ENCODE results near the gene ARRDC5. TPM values are rescaled to one million over a fixed set of nuclear protein-coding genes. Genes with fewer than 3 reads are reported as not detected.

The ARRDC5 gene
- total and polyA plus RNA-seq, 2 of the 8 experiments (the other 6 are each of a cell fraction or from before 2014, with no cell fraction given), result not detected

DNA sequence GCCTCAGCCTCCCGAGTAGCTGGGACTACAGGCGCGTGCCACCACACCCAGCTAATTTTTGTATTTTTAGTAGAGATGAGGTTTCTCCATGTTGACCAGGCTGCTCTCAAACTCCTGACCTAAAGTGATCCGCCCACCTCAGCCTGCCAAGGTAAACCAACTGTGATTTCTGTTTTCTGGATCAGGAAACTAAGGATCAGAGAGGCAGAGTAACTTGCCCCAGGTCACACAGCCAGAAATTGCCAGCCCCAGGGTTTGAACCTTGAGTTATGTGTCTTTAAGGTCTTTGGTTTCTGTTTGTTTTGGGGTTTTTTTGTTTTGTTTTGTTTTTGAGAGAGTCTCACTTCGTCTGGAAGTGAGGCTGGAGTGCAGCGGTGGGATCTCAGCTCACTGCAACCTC, 31.0 kb downstream of the ARRDC5 start:
- no peaks in the 10 kb centered on the region; the same call in 1 of the 2 replicates for H3K23me2 ChIP-seq (ENCODE audit: low read depth, low read length)
- H3K56ac ChIP-seq (replicated peaks; ENCODE audit: insufficient read length, low read depth, low read length), result no peak overlapping the region
- H3K18ac ChIP-seq (ENCODE audit: extremely low read depth, low read length), result no peak overlapping the region
- H2BK20ac ChIP-seq (ENCODE audit: low read length), result no peak overlapping the region
- H3K79me1 ChIP-seq (ENCODE audit: low read depth, low read length), result no peaks in the 10 kb centered on the region
- H3K4ac ChIP-seq (replicated peaks; ENCODE audit: insufficient read length, low read depth, low read length), result no peak overlapping the region
- H2BK5ac ChIP-seq (ENCODE audit: low read depth, low read length), result no peak overlapping the region
- no peak overlapping the region for H2BK12ac ChIP-seq (ENCODE audit: low read depth, low read length)
- H4K20me1 ChIP-seq (replicated peaks in 1 of 2; ENCODE audit: control insufficient read depth in 1 of 2, insufficient read depth in 2 of 2, low read length in 2 of 2), result peaks cover 0 to under 1% of the 10 kb centered on the region in 2 experiments
- H2BK15ac ChIP-seq (ENCODE audit: low read length), result no peak overlapping the region
- no peak overlapping the region for H3K4me3 ChIP-seq (ENCODE audit: extremely low read depth in 1 of 4, insufficient read depth in 2 of 4, low read depth in 3 of 4, low read length in 4 of 4)
- H2AK5ac ChIP-seq (ENCODE audit: low read depth, low read length), result no peak overlapping the region
- H2AFZ ChIP-seq (ENCODE audit: low read length), result no peak overlapping the region
- no peak overlapping the region for H3K27ac ChIP-seq (ENCODE audit: low read depth, low read length)
- no peak overlapping the region for H4K8ac ChIP-seq (ENCODE audit: extremely low read depth, insufficient read depth, low read length)
- H3K27me3 ChIP-seq (replicated peaks in 1 of 4; ENCODE audit: control insufficient read depth in 3 of 4, extremely low read depth in 1 of 4, insufficient read depth in 3 of 4, low read length in 3 of 4), result no peaks in the 10 kb centered on the region; a peak in 1 of 7 replicates
- FAIRE-seq, result no peak
- ChIA-PET CTCF (ENCODE audit: partially characterized antibody) (interaction anchor here (0.8 to 7.4 kb wide), 8 partner anchors 37 to 160 kb away, joined by 3 to 111 read pairs (median 4); no protein-coding TSS in a partner anchor), POLR2A (ENCODE audit: partially characterized antibody) (no interaction called here)
- H3K4me1 ChIP-seq (replicated peaks in 1 of 4; ENCODE audit: control insufficient read depth in 3 of 4, insufficient read depth in 4 of 4, low read length in 3 of 4), result peaks cover 0 to 6% (median 1%) of the 10 kb centered on the region in 4 experiments; a peak in 3 of 7 replicates
- WGBS, 2 experiments (ENCODE audit: extremely low coverage in 1 of 2, insufficient coverage in 1 of 2, insufficient read length in 1 of 2, insufficient replicate concordance in 2 of 2, low coverage in 1 of 2, low lambda C conversion rate in 2 of 2, missing lambda C conversion rate in 1 of 2), result 76% methylated on average over 6 of the region's 6 CpGs; no CpG with 5 or more reads in 1 of the 2 experiments
- DNase-seq (ENCODE audit: low read depth in 1 of 2, low spot score in 2 of 2), result no peak
- no peak overlapping the region for H4K91ac ChIP-seq (replicated peaks; ENCODE audit: insufficient read length, low read length)
- no peak overlapping the region for H3K9ac ChIP-seq (replicated peaks in 1 of 4; ENCODE audit: extremely low read depth in 1 of 4, low read depth in 3 of 4, low read length in 3 of 4)
- no peak overlapping the region for H3K14ac ChIP-seq (ENCODE audit: insufficient read length)
- H2BK120ac ChIP-seq (replicated peaks; ENCODE audit: low read depth, low read length), result no peak overlapping the region
- H3K23ac ChIP-seq (ENCODE audit: insufficient read length), result no peak overlapping the region
- TF ChIP-seq SIRT6 (IDR thresholded peaks at IDR 0.05; ENCODE audit: low read length) (no peak), ASH2L (IDR thresholded peaks at IDR 0.05; ENCODE audit: low read length) (no peak)
- TF ChIP-seq, protein P1, sequence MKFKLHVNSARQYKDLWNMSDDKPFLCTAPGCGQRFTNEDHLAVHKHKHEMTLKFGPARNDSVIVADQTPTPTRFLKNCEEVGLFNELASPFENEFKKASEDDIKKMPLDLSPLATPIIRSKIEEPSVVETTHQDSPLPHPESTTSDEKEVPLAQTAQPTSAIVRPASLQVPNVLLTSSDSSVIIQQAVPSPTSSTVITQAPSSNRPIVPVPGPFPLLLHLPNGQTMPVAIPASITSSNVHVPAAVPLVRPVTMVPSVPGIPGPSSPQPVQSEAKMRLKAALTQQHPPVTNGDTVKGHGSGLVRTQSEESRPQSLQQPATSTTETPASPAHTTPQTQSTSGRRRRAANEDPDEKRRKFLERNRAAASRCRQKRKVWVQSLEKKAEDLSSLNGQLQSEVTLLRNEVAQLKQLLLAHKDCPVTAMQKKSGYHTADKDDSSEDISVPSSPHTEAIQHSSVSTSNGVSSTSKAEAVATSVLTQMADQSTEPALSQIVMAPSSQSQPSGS (IDR thresholded peaks at IDR 0.05; ENCODE audit: low read length), result no peak
- no peak overlapping the region for H4K5ac ChIP-seq (ENCODE audit: insufficient read length, low read depth, low read length)
- no peak overlapping the region for H3K4me2 ChIP-seq (ENCODE audit: insufficient read depth in 1 of 2, low read depth in 2 of 2, low read length in 2 of 2)
- H3K9me3 ChIP-seq (ENCODE audit: insufficient read depth in 2 of 2, low read depth in 1 of 2, low read length in 1 of 2), result no peaks in the 10 kb centered on the region
- no peaks in the 10 kb centered on the region for H3K36me3 ChIP-seq (ENCODE audit: control insufficient read depth in 2 of 4, insufficient read depth in 4 of 4, low read length in 3 of 4)
- H3K79me2 ChIP-seq (ENCODE audit: control insufficient read depth in 1 of 2, insufficient read depth in 2 of 2, low read length in 2 of 2), result no peaks in the 10 kb centered on the region; a peak in 1 of 4 replicates

Measured in H1 (cell line).